Neural crest cell (in vitro differentiated cells): ENCODE data around the gene ITGAL. TPM values are rescaled to one million over a fixed set of nuclear protein-coding genes. Genes with fewer than 3 reads are reported as not detected.
A peak's percentile ranks its signal among the peaks of the same experiment; 100 is the strongest.

Experiments used
- DNase-seq: peaks from one replicate; pipeline ENCODE4 v3.0.0; 2021; ENCODE audit warnings: low read depth, mixed read lengths, low spot score
- H3K27ac Mint-ChIP-seq: one replicate; pipeline ENCODE4 v1.8.0; 2021; ENCODE audit warnings: mild to moderate bottlenecking, mixed read lengths; ENCODE audit not compliant: unreplicated experiment
- H3K27me3 Mint-ChIP-seq: 2 replicates; pipeline ENCODE4 v1.8.0; 2021; ENCODE audit warnings: low read depth, mild to moderate bottlenecking, mixed read lengths
- H3K36me3 Mint-ChIP-seq: 2 replicates; pipeline ENCODE4 v1.8.0; 2021; ENCODE audit warnings: low read depth, mild to moderate bottlenecking, mixed read lengths
- H3K4me1 Mint-ChIP-seq: 2 replicates; pipeline ENCODE4 v1.8.0; 2021; ENCODE audit warnings: mixed read lengths
- H3K4me3 Mint-ChIP-seq: one replicate; pipeline ENCODE4 v1.8.0; 2021; ENCODE audit warnings: mild to moderate bottlenecking, mixed read lengths
- H3K9me3 Mint-ChIP-seq: 2 replicates; pipeline ENCODE4 v1.8.0; 2021; ENCODE audit warnings: mixed read lengths
- CTCF ChIP-seq: fragments of 200-600 bp; sonication (generic); conservative IDR thresholded peaks from 2 replicates; pipeline ENCODE4 v1.5.0; 2021; ENCODE audit warnings: antibody characterized with exemption, mild to moderate bottlenecking
- total RNA-seq: library from RNA; stranded (reverse); gene quantifications from 2 replicates; pipeline ENCODE4 v1.2.1, GENCODE V29; 2021

Gene ITGAL
- total RNA-seq, 1 donor from 2014 or later = not detected

DNA sequence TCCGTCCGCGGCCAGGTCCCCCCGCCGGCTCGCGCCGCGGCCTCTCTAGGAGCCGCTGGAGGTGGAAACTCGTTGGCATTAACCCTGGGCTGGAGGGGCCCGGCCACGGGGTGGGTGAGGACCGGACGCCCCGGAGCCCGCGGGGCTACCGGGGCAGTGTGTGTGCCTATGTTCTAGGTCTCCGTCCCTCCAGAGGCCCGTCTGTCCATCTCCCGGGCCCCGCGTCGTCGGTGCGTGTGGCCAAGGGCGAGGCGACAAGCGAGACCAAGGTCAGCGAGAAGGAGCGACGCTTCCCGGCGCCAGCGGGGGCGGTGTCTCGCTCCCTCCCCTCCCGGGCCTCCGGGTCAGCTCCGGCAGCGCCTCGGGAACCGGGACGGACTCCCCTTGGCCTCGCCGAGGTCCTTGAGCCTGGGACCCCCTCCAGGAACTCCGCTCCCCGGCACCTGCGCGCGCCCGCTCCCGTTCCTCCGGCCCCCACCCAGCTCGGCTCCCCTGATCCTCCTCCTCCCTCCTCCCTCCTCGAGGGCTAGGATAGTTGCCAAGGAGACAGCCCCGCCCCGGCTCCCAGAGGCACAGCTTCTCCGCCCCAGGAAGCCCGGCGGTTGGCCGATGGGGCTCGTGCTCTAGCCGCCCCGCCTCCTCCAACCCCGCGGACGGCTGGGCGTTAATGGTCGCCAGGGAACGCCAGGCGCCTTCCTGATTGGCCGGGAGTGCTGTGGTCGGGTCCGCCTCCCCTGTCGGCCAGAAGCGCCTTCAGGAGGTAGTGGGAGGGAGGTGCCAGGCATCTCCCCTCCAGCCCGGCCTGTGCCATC, 54.5 kb downstream of the ITGAL start:
- TF ChIP-seq CTCF = peak; percentile 53
- Mint-ChIP-seq H3K4me3 (peak overlapping the region; percentile 76), H3K36me3 (no peaks in the 10 kb centered on the region), H3K9me3 (no peaks in the 10 kb centered on the region), H3K27ac (peak overlapping the region; percentile 72), H3K4me1 (peaks cover 18% of the 10 kb centered on the region), H3K27me3 (no peaks in the 10 kb centered on the region)
- DNase-seq = peak; percentile 95

DNA sequence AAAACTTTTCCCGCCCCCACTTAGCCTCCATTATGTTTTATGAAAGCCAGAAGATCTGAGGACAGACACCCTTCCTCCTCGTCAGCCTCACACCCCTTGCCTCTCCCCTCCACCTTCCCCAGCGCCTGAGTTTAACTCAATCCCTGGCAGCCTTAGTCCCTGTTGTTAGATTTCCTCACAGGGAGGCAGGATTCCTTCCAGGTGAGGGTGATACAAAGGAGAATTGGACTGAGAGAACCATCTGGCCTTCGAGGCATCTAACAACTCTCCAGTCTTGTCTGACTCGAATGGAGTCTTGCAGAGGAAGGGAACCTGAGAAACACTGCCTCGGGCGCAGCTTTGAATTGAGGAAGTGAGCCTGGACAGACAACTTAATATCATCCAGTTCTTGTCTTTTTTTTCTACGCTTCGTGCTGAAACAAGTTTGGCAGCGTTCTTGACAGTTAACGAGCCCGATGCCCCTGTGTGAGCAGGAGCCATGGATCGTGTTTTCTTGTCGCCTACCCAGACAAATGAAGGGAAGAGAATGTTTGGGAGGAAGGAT, 55.2 kb downstream of the ITGAL start:
- Mint-ChIP-seq H3K4me1 (peaks cover 18% of the 10 kb centered on the region), H3K4me3 (peak overlapping the region; percentile 76), H3K27ac (peak overlapping the region; percentile 38), H3K27me3 (no peaks in the 10 kb centered on the region), H3K9me3 (no peaks in the 10 kb centered on the region), H3K36me3 (no peaks in the 10 kb centered on the region)
- no peak for TF ChIP-seq CTCF
- no peak for DNase-seq

DNA sequence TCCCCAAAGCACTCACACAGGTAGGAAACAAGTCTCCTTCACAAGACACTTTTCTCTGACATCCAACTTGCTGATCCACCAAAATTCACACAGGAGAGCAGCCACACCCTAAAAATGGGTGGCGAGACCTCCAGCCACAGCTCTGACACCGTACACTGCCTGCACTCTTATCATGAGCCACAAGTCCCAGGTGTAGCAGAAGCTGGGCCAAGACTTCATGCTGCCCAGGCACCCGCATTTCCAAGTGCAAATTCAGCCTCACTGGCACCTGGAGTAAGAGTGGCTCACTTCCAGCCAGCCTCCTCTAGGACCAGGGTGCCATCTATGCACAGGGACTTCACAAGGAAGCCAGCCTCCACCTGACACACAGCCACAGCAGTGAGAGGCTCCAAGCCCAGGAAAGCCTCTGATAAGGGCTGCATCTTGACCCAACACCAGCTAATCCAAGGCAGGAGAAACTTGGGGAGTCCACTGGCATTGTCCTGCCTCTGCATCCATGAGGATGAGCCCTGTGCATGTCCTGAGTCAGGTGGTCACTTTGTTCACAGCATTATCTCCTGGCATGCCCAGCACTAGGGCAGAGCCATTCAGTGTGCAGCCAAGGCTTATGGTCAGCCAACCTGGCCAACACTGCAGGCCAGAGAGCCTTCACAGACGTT, 56.4 kb downstream of the ITGAL start:
- DNase-seq = no peak
- H3K4me1 Mint-ChIP-seq = peaks cover 23% of the 10 kb centered on the region
- H3K27ac Mint-ChIP-seq = peak overlapping the region; percentile 75
- peak overlapping the region; percentile 76 for H3K4me3 Mint-ChIP-seq
- H3K36me3 Mint-ChIP-seq = no peaks in the 10 kb centered on the region
- H3K27me3 Mint-ChIP-seq = no peaks in the 10 kb centered on the region
- H3K9me3 Mint-ChIP-seq = no peaks in the 10 kb centered on the region
- TF ChIP-seq CTCF = no peak

DNA sequence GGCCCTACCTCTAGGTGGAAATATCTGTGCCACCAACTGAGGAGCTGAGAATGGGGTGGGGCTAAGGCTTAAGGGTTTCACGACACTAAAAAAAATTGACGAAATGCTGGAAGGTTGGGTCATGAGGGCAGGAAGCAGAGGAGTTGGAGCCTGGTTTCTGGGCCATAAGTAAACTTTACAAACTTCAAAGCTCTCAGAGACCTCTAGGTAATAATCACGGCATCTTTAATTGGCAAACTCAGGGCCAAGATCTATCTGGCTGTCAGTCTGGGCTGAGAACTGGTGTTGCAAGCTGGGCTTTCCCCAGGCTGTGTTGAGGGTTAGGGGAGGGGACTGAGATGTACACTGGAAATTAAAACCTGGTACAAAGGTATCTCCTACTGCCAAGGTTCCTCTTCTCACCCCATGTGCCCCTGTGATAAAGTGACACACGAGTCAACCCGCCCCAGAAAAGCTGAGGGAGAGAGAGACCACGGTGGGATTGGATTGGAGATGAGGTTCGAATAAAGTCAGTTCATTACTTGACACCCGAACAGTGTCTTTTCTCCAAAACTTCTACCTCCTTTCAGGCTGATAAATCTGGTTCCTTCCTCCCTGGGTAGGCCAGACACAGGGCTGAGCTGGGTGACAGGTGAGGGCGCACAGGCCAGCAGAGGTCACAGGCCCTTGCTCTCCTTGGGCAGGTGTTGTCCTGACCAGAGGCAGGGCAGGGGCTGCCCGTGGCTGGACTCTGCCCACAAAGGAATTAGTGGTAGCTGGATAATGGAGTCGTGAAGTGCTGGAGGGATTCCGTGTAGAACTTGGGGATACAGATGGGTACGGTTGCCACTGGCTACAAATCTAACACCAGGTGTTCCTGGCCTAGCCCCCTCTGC, 57.9 kb downstream of the ITGAL start:
- H3K9me3 Mint-ChIP-seq = no peaks in the 10 kb centered on the region

More for the DNA sequence above, 57.9 kb downstream of the ITGAL start:
- Mint-ChIP-seq H3K27ac (no peak overlapping the region), H3K4me1 (peaks cover 29% of the 10 kb centered on the region), H3K4me3 (peak overlapping the region; percentile 56), H3K36me3 (no peaks in the 10 kb centered on the region), H3K27me3 (no peaks in the 10 kb centered on the region)
- no peak for TF ChIP-seq CTCF
- DNase-seq = no peak
